ENCODE data around the gene TSPEAR.
A peak's percentile ranks its signal among the peaks of the same experiment; 100 is the strongest.

TSPEAR gene

GRCh38 chr21:44711327-44712202 is at the start of gene TSPEAR:
TSS of gene TSPEAR (minus strand) at chr21:44711572. CDS start at chr21:44711514, 58 bp downstream.
- Histone ChIP-seq H2AFZ (ENCODE audit: low read depth, low read length, severe bottlenecking) (no peak within 1 kb of the TSS), H3K9me2 (replicated peaks; ENCODE audit: insufficient read depth, low read length) (no peaks in the 10 kb centered on the region), H3K36me3 (ENCODE audit: low read length) (no peaks in the 10 kb centered on the region), H4K20me1 (ENCODE audit: low read depth, low read length) (no peaks in the 10 kb centered on the region), H3K4me2 (ENCODE audit: low read depth, low read length, poor library complexity, severe bottlenecking) (no peak within 1 kb of the TSS), H3K27me3 (ENCODE audit: low read length) (no peaks in the 10 kb centered on the region), H3K79me2 (ENCODE audit: insufficient read depth, low read length) (no peaks in the 10 kb centered on the region), H3K27ac (ENCODE audit: low read depth, low read length) (no peak within 1 kb of the TSS), H3K4me3 (ENCODE audit: insufficient read depth, low read length, poor library complexity, severe bottlenecking) (no peak within 1 kb of the TSS), H3K9me3 (ENCODE audit: insufficient read depth, low read length) (no peaks in the 10 kb centered on the region), H3K9ac (ENCODE audit: low read length) (no peak within 1 kb of the TSS), H3F3A (ENCODE audit: insufficient read depth) (no peaks in the 10 kb centered on the region)
- TF ChIP-seq CTCF (IDR thresholded peaks at IDR 0.05; ENCODE audit: insufficient read depth, low read length, poor library complexity, severe bottlenecking) = no peak
- TF ChIP-seq EZH2phosphoT487 (conservative IDR thresholded peaks at IDR 0.05; ENCODE audit: low read length) = 0 out of 2 replicates have a peak, but pooled peaks have one; percentile 42

GRCh38 chr21:44760376-44760775 is 49.0 kb upstream of the TSPEAR start:
- Histone ChIP-seq H3K9me3 (ENCODE audit: insufficient read depth, low read length) (no peaks in the 10 kb centered on the region), H3K27me3 (ENCODE audit: low read length) (no peaks in the 10 kb centered on the region), H3F3A (ENCODE audit: insufficient read depth) (no peaks in the 10 kb centered on the region), H3K4me2 (ENCODE audit: low read depth, low read length, poor library complexity, severe bottlenecking) (no peak overlapping the region), H4K20me1 (ENCODE audit: low read depth, low read length) (no peaks in the 10 kb centered on the region), H2AFZ (ENCODE audit: low read depth, low read length, severe bottlenecking) (no peak overlapping the region), H3K9me2 (replicated peaks; ENCODE audit: insufficient read depth, low read length) (no peaks in the 10 kb centered on the region), H3K4me3 (ENCODE audit: insufficient read depth, low read length, poor library complexity, severe bottlenecking) (no peak overlapping the region), H3K9ac (ENCODE audit: low read length) (no peak overlapping the region), H3K79me2 (ENCODE audit: insufficient read depth, low read length) (no peaks in the 10 kb centered on the region), H3K36me3 (ENCODE audit: low read length) (no peaks in the 10 kb centered on the region), H3K27ac (ENCODE audit: low read depth, low read length) (no peak overlapping the region)
- TF ChIP-seq EZH2phosphoT487 (conservative IDR thresholded peaks at IDR 0.05; ENCODE audit: low read length) (no peak), CTCF (IDR thresholded peaks at IDR 0.05; ENCODE audit: insufficient read depth, low read length, poor library complexity, severe bottlenecking) (no peak)

- no peak overlapping the region for H3K27ac ChIP-seq (ENCODE audit: low read depth, low read length)
- no peak for TF ChIP-seq EZH2phosphoT487 (conservative IDR thresholded peaks at IDR 0.05; ENCODE audit: low read length)
- TF ChIP-seq CTCF (IDR thresholded peaks at IDR 0.05; ENCODE audit: insufficient read depth, low read length, poor library complexity, severe bottlenecking) = no peak
- H3K27me3 ChIP-seq (ENCODE audit: low read length) = no peaks in the 10 kb centered on the region
- no peak overlapping the region for H3K4me3 ChIP-seq (ENCODE audit: insufficient read depth, low read length, poor library complexity, severe bottlenecking)
- H3K9me2 ChIP-seq (replicated peaks; ENCODE audit: insufficient read depth, low read length) = no peaks in the 10 kb centered on the region
- H3K4me2 ChIP-seq (ENCODE audit: low read depth, low read length, poor library complexity, severe bottlenecking) = no peak overlapping the region
- no peaks in the 10 kb centered on the region for H4K20me1 ChIP-seq (ENCODE audit: low read depth, low read length)
- H3K9ac ChIP-seq (ENCODE audit: low read length) = no peak overlapping the region
- H3K36me3 ChIP-seq (ENCODE audit: low read length) = no peaks in the 10 kb centered on the region
- H3K79me2 ChIP-seq (ENCODE audit: insufficient read depth, low read length) = no peaks in the 10 kb centered on the region
- no peak overlapping the region for H2AFZ ChIP-seq (ENCODE audit: low read depth, low read length, severe bottlenecking)
- no peaks in the 10 kb centered on the region for H3K9me3 ChIP-seq (ENCODE audit: insufficient read depth, low read length)
- H3F3A ChIP-seq (ENCODE audit: insufficient read depth) = no peaks in the 10 kb centered on the region
Observed at GRCh38 chr21:44759628-44760285, 48.4 kb upstream of the TSPEAR start.

Data from SU-DHL-6 (cell line).